WTC11 (cell line): ENCODE measurements around the gene ID4. TPM values are rescaled to one million over a fixed set of nuclear protein-coding genes. Genes with fewer than 3 reads are reported as not detected.
A peak's percentile ranks its signal among the peaks of the same experiment; 100 is the strongest.

Experiments
- ATAC-seq: fragments of 200-7000 bp; cut with Tn5 transposase; 2 replicates; pipeline ENCODE4 v1.10.0; 2021; ENCODE audit warnings: mild to moderate bottlenecking, moderate library complexity
- CTCF ChIA-PET: fragments of 300-600 bp; sonication (Branson Sonifier 250); formaldehyde crosslinking; loops from one replicate; lab custom pipeline; 2021; ENCODE audit warnings: antibody characterized with exemption; lab: Charles Lee
- POLR2A ChIA-PET: fragments of 350-600 bp; sonication (Branson Sonifier 250); formaldehyde crosslinking; loops from one replicate; lab custom pipeline; 2021; ENCODE audit warnings: antibody characterized with exemption; lab: Charles Lee
- DNase-seq: peaks from one replicate; pipeline ENCODE4 v3.0.0; 2021; ENCODE audit warnings: low spot score
- H3K27ac Mint-ChIP-seq: 2 replicates; pipeline ENCODE4 v1.8.0; 2021; ENCODE audit warnings: mixed read lengths
- H3K27me3 Mint-ChIP-seq: 2 replicates; pipeline ENCODE4 v1.8.0; 2021; ENCODE audit warnings: low read depth, mild to moderate bottlenecking, moderate library complexity, mixed read lengths
- H3K36me3 Mint-ChIP-seq: 2 replicates; pipeline ENCODE4 v1.8.0; 2021; ENCODE audit warnings: mixed read lengths
- H3K4me1 Mint-ChIP-seq: 2 replicates; pipeline ENCODE4 v1.8.0; 2022; ENCODE audit warnings: mixed read lengths
- H3K4me3 Mint-ChIP-seq: 2 replicates; pipeline ENCODE4 v1.8.0; 2021; ENCODE audit warnings: mild to moderate bottlenecking, moderate library complexity, mixed read lengths
- H3K9me3 Mint-ChIP-seq: 2 replicates; pipeline ENCODE4 v1.8.0; 2021; ENCODE audit warnings: mixed read lengths
- ARID4B ChIP-seq: sonication (generic); formaldehyde crosslinking; IDR thresholded peaks from 2 replicates; pipeline ENCODE4 v1.8.0; 2023; ENCODE audit warnings: missing genetic modification reagents, mild to moderate bottlenecking, borderline replicate concordance
- CREM ChIP-seq: sonication (generic); formaldehyde crosslinking; IDR thresholded peaks from 2 replicates; pipeline ENCODE4 v1.8.1; 2022; ENCODE audit warnings: mild to moderate bottlenecking, missing genetic modification reagents, moderate library complexity
- E2F5 ChIP-seq: sonication (generic); formaldehyde crosslinking; IDR thresholded peaks from 2 replicates; pipeline ENCODE4 v1.8.1; 2022; ENCODE audit warnings: mild to moderate bottlenecking, moderate library complexity, missing genetic modification reagents
- HMGXB4 ChIP-seq: sonication (generic); formaldehyde crosslinking; IDR thresholded peaks from 2 replicates; pipeline ENCODE4 v1.8.1; 2023; ENCODE audit warnings: mild to moderate bottlenecking, moderate library complexity, missing genetic modification reagents
- IRF1 ChIP-seq: sonication (generic); formaldehyde crosslinking; IDR thresholded peaks from 2 replicates; pipeline ENCODE4 v1.8.0; 2023; ENCODE audit warnings: missing genetic modification reagents
- IRF2 ChIP-seq: sonication (generic); formaldehyde crosslinking; IDR thresholded peaks from 2 replicates; pipeline ENCODE4 v1.8.0; 2022; ENCODE audit warnings: low read depth, missing genetic modification reagents, borderline replicate concordance
- JAZF1 ChIP-seq: fragments of 250-450 bp; sonication (Bioruptor Pico); IDR thresholded peaks from 2 replicates; pipeline ENCODE4 v1.9.0; 2021; ENCODE audit warnings: moderate library complexity, mild to moderate bottlenecking, inconsistent platforms
- MAX ChIP-seq: sonication (generic); formaldehyde crosslinking; IDR thresholded peaks from 2 replicates; pipeline ENCODE4 v1.8.0; 2022; ENCODE audit warnings: mild to moderate bottlenecking, missing genetic modification reagents
- NR2C2 ChIP-seq: sonication (generic); formaldehyde crosslinking; IDR thresholded peaks from 2 replicates; pipeline ENCODE4 v1.8.0; 2022; ENCODE audit warnings: mild to moderate bottlenecking, missing genetic modification reagents
- TEAD1 ChIP-seq: sonication (generic); formaldehyde crosslinking; IDR thresholded peaks from 2 replicates; pipeline ENCODE4 v1.8.0; 2022; ENCODE audit warnings: mild to moderate bottlenecking, missing genetic modification reagents
- USF2 ChIP-seq: sonication (generic); formaldehyde crosslinking; IDR thresholded peaks from 2 replicates; pipeline ENCODE4 v1.8.1; 2023; ENCODE audit warnings: mild to moderate bottlenecking, missing genetic modification reagents, moderate library complexity
- ZBTB21 ChIP-seq: sonication (generic); formaldehyde crosslinking; IDR thresholded peaks from 2 replicates; pipeline ENCODE4 v1.8.1; 2023; ENCODE audit warnings: mild to moderate bottlenecking, missing genetic modification reagents, borderline replicate concordance
- ZMAT4 ChIP-seq: fragments of 250-450 bp; sonication (Bioruptor Pico); IDR thresholded peaks from 2 replicates; pipeline ENCODE4 v1.9.0; 2021; ENCODE audit warnings: mild to moderate bottlenecking
- ZNF121 ChIP-seq: sonication (generic); formaldehyde crosslinking; IDR thresholded peaks from 2 replicates; pipeline ENCODE4 v1.8.0; 2023; ENCODE audit warnings: missing genetic modification reagents
- ZNF232 ChIP-seq: sonication (generic); formaldehyde crosslinking; IDR thresholded peaks from 2 replicates; pipeline ENCODE4 v1.8.0; 2022; ENCODE audit warnings: mild to moderate bottlenecking, missing genetic modification reagents
- ZNF416 ChIP-seq: fragments of 250-450 bp; sonication (Bioruptor Pico); IDR thresholded peaks from 2 replicates; pipeline ENCODE4 v1.9.0; 2021; ENCODE audit warnings: mild to moderate bottlenecking, inconsistent platforms
- total RNA-seq: library from RNA; stranded (reverse); gene quantifications from 3 replicates; pipeline ENCODE4 v1.2.3, GENCODE V29; 2021

Gene ID4
- total RNA-seq, 1 experiment from 2014 or later, result 4.5 TPM

- TF ChIP-seq TEAD1 (CRISPR knock-in tag) (peak; percentile 75; the same call in 1 of the 2 replicates), E2F5 (CRISPR knock-in tag) (peak; percentile 95), ZNF232 (CRISPR knock-in tag) (no peak), CREM (CRISPR knock-in tag) (peak; percentile 91), ZNF416 (CRISPR knock-in tag) (peak; percentile 70; the same call in 1 of the 2 replicates), USF2 (peak; percentile 20; the same call in 1 of the 2 replicates), IRF1 (CRISPR knock-in tag) (no peak), IRF2 (no peak), ZBTB21 (CRISPR knock-in tag) (peak; percentile 94), NR2C2 (CRISPR knock-in tag) (no peak), ARID4B (CRISPR knock-in tag) (peak; percentile 87; the same call in 1 of the 2 replicates)
Observed at GRCh38 chr6:19804205-19805128, 32.7 kb upstream of the ID4 start (continued).

- CTCF ChIA-PET, result interaction anchor here (0.7 to 1.2 kb wide), 5 partner anchors 11 to 781 kb away, joined by 3 to 4 read pairs (median 4); partner anchors contain the start of gene ID4
- H3K27ac Mint-ChIP-seq, result peak overlapping the region; percentile 76
- H3K36me3 Mint-ChIP-seq, result peaks cover 3% of the 10 kb centered on the region; the same call in 1 of the 2 replicates
- ATAC-seq (peak; percentile 8; the same call in 1 of the 2 replicates), DNase-seq (no peak)
- H3K4me1 Mint-ChIP-seq, result peaks cover 20% of the 10 kb centered on the region
- POLR2A ChIA-PET, result interaction anchor here (1.2 to 2.1 kb wide), 2 partner anchors 14 to 32 kb away, joined by 5 to 21 read pairs; partner anchors contain the start of gene ID4
- TF ChIP-seq USF2 (no peak), MAX (CRISPR knock-in tag) (0 out of 2 replicates have a peak, but pooled peaks have one; percentile 0)
- peaks cover 9% of the 10 kb centered on the region for H3K9me3 Mint-ChIP-seq
- peak overlapping the region; percentile 76 for H3K4me3 Mint-ChIP-seq
- H3K27me3 Mint-ChIP-seq, result peaks cover 27% of the 10 kb centered on the region
Observed at GRCh38 chr6:19805129-19805481, 32.1 kb upstream of the ID4 start.

- CTCF ChIA-PET, result no interaction called here
- POLR2A ChIA-PET, result no interaction called here
- H3K27me3 Mint-ChIP-seq, result peaks cover 27% of the 10 kb centered on the region
Observed at GRCh38 chr6:19806971-19807396, 30.2 kb upstream of the ID4 start.

More at GRCh38 chr6:19806971-19807396, 30.2 kb upstream of the ID4 start:
- peaks cover 3% of the 10 kb centered on the region; the same call in 1 of the 2 replicates for H3K36me3 Mint-ChIP-seq
- no peak for ATAC-seq
- TF ChIP-seq USF2, result no peak
- no peak for TF ChIP-seq ZMAT4 (CRISPR knock-in tag)
- TF ChIP-seq HMGXB4, result no peak
- 0 out of 2 replicates have a peak, but pooled peaks have one; percentile 25 for TF ChIP-seq ZNF121 (CRISPR knock-in tag)
- TF ChIP-seq JAZF1 (CRISPR knock-in tag), result no peak
- TF ChIP-seq, all 79 proteins: peak for 1
- Mint-ChIP-seq H3K9me3 (peaks cover 9% of the 10 kb centered on the region), H3K4me3 (no peak overlapping the region), H3K4me1 (peaks cover 28% of the 10 kb centered on the region), H3K27ac (no peak overlapping the region)
- no peak for DNase-seq
